Measurements from ENCODE around the gene FAM216B.
A peak's percentile ranks its signal among the peaks of the same experiment; 100 is the strongest.

Gene FAM216B

DNA sequence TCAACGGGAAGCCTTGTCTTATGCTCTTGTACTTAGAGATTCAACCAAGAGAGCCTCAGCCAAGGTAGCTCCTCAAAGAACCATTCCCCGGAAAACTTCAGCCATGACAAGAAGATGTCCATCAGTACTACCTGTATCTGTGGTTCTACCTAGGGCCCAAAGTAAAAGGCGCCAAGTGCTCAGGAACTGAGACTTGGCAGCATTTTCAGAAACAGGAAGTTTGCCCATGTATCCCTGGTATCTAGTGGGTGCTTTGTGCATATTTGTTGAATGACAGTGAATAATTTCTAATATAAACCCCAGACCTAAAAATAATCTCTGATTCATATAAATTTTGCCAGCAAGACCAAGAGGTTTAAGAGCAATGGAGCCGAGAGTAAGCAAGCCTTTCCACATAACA, 7.2 kb downstream of the FAM216B start:
- DNase-seq: no peak

DNA sequence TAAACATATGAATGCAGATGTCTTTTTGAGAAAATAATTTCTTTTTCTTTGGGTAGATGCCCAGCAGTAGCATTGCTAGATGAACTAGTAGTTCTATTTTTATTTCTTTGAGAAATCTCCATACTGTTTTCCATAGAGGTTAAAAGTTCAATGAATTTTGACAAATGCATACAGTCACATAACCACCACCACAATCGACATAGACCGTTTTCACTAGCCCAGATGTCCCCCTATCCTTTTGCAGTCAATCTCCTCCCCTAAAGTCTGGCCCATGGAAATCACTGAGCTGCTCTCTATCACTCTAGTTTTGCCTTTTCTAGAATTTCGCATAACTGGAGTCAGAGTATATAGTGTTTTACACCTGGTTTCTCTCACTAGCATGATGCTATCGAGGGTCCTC, 10.8 kb downstream of the FAM216B start:
- DNase-seq: no peak

DNA sequence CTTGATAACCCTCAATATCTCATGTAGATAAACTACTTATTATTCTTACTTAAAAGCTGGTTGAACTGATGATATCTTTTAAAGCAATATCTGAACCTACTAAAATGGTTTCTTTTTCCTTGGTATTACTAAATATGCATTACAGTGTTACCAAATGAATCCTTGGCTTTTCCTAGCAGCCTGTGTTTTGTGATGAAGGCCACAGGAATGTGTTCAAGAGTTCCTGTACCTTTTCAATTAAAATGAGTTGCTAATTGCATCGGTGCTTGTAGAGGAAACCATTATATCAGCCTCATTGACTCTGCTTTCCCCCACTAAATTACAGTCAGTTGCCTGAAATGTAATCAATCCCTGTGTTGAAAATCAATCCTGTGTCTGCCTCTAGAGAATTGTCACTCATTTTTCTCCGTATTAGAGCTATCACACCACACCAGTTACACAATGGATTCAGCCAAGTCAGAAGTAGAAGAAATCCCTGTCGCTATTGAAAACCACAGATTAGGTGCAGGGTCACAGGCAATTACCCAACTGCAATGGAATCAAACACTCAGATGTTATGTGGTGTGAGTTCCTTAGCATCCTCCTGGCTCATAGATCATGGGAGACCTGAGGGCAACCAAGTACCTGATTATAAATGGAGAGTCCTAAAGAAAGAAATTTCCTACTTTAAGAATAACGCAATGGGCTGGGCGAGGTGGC, 13.3 kb downstream of the FAM216B start:
- DNase-seq: peak; percentile 29

DNA sequence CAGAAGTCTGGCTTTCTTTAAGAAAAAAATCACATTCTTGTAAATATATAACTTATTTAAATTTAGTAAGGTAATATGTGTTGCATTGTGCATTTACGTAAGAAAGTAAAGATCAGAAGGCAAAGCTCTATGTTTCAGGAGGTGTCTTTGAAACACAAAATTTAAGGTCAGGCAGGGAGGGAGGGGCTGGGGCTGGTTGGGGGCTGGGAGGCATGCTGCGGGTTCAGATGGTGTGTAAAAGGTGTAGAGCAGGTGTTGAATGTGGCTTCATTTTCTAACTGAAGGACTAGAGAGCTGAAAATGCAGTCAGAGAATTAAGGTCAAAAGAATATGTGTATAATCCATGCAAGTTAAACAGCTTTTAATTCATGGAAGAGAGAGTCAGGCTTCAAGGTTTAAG, 14.3 kb downstream of the FAM216B start:
- no peak for DNase-seq

DNA sequence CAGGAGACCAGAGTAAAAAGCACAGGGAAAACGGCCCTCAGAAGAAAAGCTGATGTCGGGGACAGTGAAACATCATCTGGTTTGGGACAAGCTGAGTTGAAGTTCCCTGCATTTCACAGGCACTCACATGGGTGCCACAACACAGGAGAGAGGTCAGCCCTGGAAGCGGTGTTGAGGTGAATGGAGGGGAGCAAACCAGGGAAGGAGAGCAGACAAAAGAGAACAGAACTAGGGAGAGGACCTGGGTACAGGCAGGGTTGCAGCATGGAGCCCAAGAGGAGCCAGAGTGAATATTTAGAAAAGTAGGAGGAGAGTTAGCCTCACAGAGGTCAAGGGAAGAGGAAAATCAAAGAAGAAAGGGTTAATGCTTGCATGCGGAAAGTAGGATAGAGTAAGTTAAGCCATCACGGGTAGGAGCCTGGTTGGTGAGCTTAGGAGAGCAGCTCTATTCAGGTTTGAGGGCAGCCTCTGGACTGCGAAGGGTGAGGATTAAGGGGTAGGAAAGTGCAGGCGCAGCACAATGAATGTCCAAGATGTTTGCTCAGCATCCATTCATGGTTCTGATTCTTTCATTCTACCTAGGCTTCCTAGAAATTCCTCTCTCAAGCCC, 15.5 kb downstream of the FAM216B start:
- DNase-seq: no peak

DNA sequence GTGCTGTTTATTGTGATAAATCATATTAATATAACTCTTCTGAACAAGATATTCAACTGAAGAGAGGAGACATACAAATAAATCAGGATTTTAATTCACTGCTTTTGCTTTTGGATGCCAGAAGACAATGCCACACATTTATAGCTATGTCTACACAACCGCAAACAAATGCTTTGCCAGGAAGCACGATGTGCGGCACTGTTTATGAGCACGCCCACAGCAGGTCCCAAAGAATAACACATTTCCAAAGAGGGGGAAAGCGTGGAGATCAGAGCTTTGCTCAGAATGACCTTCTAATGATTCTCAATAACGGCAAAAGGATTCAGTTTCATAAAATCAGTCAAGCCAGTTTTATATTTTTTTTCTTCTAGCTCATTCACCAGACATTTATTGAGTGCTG, 16.7 kb downstream of the FAM216B start:
- no peak for DNase-seq

DNA sequence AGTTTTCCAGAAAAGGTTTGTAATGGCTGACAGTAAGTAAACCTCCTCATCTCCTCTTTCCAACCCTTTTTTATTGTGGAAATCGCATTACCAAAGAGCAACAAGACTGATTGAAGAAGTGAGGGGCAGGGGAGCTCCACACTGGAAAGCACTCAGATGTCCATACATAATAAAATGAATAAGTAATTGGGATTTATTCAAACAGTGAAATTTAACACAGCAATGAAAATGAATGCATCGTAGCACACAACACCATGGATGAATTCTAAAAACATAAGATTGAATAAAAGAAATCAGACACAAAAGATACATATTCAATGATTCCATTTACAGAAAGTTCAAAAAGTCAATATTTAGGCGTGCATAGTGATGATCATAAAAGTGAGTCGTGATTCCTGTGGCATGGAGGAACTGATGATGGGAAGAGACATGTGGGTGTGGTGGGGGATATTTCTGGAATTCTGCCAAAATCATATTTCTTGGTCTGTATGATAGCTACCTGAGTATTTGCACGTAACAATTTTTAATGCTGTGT, 18.8 kb downstream of the FAM216B start:
- DNase-seq: no peak

DNA sequence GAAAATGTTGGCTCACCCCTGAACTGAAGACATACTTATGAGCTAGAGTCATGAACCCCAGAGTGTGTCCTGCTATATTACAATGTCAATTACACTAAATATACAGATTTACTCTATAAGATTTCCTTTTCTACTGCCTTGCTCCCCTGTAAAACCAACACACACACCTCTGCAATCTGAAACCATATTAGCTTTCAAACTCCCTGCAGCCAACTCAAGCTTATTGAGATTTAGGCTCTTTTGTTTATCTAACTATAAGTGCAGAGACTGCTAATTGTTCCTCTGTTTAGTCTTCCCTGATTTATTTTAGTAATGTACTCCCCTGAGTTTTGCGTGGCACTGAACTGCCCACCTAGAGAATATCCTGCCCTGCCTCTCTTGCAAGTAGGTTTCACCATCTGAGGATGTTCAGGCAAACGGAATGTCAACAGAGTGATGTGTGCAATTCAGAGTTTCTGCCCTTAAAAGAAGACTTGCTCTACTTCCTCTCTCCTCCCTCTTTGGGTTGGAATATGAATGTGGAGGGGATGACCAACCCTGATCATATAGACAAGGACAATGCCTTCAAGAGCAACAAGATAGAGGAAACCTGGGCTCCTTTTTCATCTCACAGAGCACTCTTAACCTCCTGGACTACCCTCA, 22.3 kb downstream of the FAM216B start:
- DNase-seq: peak; percentile 71

DNA sequence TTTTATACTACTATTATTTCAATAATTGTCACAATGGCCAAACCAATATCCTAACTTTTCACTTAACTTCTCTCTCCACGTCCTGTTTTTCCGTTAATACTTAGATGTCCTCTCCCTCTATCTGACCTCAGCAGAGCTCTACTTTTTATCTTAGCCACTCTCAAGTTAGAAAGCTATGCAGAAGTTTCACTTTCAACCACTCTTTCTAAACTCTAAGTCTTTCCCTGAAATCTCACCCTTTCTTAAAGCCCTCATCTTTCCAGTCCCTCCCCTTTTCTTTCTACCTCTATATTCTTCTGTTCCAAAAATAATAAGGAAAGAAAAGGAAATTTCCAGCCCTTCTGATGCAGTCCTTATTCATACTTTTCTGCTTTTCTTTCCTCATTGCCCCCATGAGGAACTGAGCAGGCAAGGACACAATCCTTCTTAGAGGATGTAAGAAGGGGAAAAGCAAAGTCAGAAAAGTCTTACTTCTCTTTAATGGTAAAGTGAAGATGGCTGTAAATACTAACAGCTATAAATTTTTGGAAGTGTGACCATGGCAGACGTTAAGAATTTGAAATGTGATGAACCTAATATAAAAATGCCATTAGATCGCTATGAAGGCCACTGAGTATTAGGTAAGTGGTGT, 23.0 kb downstream of the FAM216B start:
- no peak for DNase-seq

DNA sequence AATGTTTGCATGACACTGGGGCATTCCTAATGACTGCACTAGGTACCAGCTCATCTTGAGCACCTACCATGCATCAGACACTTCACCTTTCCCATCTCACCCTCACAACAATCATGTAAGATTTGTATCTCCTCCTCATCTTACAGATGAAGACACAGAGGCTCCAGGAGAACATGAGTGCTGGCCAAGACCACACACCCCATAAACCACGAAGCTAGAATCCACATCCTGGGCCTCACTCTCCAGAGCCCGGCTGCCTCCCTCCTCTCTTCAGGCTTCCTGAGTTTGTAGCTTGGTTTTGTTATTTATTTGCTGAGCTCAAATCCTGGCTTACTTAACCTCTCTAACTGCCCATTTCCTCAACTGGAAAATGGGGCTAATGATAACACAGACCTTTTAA, 25.9 kb downstream of the FAM216B start:
- DNase-seq: peak; percentile 69

DNA sequence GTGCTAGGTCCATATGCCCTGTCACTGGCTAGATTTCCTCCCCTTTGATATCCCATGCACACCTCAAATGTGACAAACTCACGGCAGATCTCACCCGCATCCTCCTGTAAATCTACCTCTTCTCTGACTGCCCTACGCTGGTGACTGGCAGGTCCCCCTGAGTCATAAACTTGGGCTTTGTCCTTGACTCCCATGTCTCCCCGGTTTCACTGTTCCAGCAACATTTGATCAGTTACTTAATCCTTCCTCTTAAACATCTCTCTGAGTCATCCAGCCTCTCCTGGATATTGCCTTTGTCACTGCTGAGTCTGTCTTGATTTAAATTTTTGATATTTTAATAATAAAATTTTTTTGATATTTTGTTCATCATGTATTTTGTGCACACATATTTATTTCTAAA, 26.5 kb downstream of the FAM216B start:
- peak; percentile 69 for DNase-seq

DNA sequence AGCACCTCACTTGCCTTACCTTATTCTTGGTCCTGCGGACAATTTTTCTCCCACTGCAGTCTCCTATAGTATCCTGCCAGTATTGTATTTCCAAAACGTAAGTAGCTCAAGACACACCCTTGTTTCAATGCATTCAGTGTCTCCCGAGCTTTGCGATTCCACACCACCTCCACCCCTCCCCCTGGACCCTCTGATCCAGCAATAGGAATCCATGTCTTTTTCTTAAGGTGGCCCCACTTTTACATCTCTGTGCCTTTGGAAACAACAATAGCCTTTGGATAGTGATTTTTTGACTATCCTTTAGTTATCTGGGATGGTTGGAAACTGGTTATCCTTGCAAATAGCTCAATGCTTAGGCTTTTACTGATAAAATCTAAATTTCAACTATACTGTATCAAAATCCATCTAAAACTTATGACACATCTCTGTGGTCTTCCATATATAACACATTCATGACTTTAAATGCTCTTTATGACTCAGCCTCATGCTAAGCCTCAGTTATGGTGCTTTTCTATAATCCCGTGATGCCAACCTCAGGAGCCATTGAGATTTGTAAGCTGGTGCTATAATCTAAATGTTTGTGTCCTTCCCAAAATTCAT, 27.1 kb downstream of the FAM216B start:
- DNase-seq: peak; percentile 70

DNA sequence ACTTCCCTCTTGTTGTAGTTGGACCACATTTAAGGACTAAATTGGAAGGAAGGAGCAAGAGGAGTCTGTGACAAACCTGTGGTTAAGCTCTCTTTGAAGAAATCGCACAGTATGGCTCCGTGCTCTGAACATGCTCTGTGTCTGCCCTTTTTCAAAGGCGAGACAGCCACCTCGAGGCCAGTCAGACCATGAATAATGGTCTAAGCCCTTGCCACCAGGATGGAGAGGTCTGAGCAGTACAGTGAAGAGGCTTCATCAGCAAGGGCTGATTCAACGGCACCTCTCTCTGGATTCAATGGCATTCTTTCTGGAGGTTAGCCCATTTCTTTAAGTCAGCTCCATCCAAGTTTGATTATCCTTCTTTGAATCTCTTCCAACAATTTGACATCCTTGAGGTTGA, 30.9 kb downstream of the FAM216B start:
- DNase-seq: peak; percentile 85

DNA sequence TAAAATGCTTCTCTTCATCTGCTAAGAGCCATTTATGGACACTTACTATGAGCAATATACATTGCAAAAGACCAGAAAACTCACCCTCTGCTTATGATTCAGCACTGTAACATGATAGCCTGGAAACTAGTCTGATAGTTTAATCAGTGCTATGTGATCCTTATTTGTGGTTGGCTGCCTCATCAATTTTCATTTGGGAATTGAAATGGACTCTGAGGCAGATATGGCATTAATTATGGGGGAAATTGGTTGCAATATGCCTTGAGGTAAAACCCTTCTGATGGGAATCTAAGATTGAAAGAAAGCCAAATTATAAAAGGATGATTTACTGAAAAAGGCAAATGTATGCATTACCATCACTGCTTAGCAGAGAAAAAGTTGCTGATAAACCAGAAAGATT, 33.5 kb downstream of the FAM216B start:
- DNase-seq: peak; percentile 97

DNA sequence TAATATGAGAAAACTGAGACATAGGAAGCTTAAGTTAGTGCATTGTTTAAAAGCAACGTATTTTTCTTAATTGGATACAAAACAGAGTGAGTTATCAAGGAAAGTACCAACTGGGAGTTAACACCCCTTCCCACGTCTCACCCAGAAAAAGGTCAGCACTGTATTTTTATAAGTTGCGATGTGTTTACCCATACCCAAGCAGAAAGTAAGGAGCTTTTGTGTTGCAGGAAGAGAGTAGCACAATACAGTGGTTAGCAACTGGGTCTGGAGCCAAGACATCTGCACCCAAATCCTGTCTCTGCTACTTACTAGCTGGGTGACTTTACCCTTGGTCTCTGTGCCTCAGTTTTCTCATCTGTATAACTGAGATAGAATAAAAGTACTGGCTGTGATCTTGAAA, 34.3 kb downstream of the FAM216B start:
- no peak for DNase-seq

DNA sequence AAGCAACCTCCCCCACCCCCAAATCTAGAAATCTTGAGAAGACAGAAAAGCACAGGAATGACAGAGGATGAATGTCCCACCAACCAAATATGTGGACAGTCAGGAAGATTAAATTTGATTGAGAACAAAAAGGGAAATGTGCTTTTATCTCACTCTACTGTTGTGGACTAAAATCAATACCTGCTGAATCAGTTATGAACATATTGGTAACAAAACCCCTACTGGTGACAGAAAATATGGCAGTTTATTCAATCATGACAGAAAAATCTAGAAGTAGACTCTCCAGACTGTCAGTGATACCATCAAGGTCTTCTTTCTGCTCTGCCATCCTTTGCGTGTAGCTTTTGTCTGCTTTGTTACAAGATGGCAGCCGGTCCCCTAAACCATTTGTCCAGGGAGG, 35.2 kb downstream of the FAM216B start:
- DNase-seq: no peak

DNA sequence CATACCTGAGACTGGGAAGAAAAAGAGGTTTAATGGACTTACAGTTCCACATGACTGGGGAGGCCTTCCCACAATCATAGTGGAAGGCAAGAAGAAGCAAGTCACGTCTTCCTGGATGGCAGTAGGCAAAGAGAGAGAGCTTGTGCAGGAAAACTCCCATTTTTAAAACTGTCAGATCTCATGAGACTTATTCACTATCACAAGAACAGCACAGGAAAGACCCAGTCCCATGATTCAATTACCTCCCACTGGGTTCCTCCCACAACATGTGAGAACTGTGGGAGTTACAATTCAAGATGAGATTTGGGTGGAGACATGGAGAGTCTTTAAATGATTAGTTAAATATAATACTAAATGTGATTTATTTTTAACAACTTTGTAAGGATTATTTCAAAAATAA, 38.3 kb downstream of the FAM216B start:
- peak; percentile 43 for DNase-seq

DNA sequence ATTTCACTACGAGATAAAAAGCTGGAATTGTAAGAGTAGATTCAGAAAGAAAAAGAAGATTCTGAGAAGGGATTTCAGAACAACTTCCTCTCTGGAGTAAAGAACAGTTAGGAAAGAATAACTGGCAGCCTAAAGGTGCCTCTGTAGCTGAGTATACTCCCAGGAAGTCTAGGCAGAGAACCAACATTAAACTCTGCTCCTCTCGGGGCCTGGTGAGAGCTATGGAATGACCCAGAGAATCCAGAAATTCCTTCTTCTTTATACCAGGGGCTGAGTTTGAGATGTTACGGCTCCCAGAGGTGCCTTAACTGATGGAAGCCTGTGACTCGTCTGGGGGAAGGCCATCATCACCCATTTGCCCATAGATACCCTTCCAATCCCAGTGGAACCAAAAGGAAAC, 39.1 kb downstream of the FAM216B start:
- DNase-seq: peak; percentile 66

DNA sequence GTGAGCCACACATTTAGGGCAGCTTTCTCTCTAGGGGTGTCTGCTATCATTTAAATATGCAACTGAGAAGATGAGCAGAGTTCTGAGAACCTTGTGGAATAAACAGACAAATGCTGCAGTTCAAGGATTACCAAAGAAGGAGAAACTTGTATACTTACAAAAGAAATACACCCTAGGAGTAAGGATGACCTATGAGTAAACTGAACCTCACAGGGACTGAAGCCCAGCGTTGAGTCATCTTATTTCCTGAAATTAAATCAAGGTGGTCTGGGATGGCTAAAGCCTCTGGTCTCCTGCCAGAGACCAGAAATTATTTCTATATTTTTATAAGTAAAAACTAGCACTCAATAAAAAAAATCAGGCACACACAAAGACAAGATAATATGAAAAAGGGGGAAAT, 40.1 kb downstream of the FAM216B start:
- peak; percentile 94 for DNase-seq

DNA sequence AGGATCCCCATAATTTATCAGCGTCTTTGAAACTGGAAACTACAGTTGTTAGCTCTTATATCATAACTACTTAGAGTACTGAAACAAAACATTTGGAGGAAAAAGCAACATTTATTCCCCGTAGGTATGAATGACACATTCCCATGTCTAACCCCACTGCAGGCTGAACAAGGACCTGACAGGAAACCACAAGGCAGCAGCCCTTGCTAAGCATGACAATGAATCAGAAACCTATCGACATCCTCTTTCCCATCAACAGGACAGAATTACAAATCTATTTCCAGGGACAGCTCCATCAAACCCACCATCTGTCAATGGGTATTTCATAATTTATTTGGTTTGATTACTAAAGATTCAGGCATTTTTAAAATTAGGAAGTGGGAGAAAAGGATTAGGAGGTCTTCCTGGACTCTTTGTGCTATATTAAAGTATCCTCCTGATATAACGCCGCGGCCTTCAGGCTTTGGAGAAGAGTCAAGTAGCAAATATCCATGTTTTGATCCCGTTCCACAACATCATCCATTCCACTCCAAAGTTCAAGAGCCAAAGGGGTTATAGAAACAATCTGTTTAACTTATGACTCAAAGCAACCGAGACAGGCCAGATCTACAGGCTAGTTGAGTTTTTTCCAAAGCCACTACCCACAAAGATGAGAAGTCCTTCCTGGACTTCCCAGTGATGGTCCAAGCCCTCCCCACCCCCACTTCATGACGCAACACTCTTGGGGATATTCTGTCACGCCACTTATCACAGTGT, 51.1 kb downstream of the FAM216B start:
- DNase-seq: peak; percentile 99

DNA sequence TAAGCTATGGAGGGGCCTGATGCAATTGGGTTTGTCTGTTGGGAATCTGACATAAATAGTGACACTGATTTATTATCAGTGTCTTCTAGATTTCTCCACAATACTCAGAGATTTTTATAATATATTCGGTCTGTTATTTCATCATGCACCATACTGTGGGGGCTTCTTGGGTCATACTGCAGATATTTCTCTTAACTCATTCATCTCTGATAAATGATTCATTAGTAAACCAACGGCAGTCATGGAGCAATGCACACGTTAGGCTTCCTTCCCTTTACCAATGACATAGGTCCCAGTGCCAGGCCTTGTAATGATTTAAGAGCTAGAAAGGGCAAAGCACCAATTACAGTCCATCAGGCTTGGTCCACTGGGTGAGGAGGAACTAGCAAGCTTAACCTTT, 53.6 kb downstream of the FAM216B start:
- peak; percentile 61 for DNase-seq

DNA sequence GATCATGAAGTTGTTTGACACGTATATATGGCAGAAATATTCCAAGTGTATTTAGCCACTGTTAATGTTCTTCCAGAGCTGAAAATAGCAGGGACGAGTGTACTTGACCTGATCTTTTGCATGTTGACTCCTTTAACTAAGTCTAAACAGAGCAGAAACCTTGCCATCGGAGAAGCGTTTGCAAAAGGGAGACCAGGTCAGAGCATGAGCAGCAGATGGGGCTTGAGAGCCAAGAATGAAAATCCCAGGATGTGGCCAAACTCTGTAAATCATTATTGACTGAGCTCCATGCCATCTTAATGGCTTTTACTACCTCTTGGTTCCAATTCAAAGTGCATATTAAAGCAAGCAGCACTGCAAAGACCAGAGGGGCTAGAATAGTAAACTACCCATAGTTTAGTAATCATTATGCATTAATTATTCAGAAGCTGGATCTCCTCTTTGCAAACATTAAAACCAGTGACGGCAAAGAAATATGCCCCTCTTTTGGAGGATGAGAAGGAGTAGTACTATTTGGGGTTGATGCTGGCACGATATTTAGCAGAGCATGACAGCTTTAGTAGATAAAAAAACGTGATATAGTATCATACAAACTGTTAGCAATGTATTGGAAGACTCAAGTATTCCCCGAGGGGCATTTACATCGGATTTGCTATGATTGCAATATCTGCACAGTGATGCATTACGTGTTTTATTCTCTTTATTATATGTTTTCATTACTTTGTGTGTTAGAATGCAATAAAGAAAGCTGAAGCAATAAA, 55.7 kb downstream of the FAM216B start:
- DNase-seq: peak; percentile 84
